GM12875 (cell line): ENCODE data around the gene MAGI1.

Experiments used
- H3K4me3 ChIP-seq: one replicate; pipeline ENCODE4 v1.5.1; 2011; ENCODE audit warnings: low read depth, low read length, control low read depth
- CTCF ChIP-seq: IDR thresholded peaks from 2 replicates; pipeline ENCODE4 v1.5.1; 2011; ENCODE audit warnings: low read depth, mild to moderate bottlenecking, control low read depth, inconsistent platforms, low read length, moderate library complexity, borderline replicate concordance; ENCODE audit not compliant: insufficient read depth

The MAGI1 gene

GRCh38 chr3:65413891-65414290, 624.8 kb downstream of the MAGI1 start:
- no peak overlapping the region for H3K4me3 ChIP-seq
- no peak for TF ChIP-seq CTCF

GRCh38 chr3:65412588-65412987, 626.1 kb downstream of the MAGI1 start:
- no peak for TF ChIP-seq CTCF

GRCh38 chr3:65411367-65411766, 627.4 kb downstream of the MAGI1 start:
- no peak overlapping the region for H3K4me3 ChIP-seq
- no peak for TF ChIP-seq CTCF

More at GRCh38 chr3:65412588-65412987, 626.1 kb downstream of the MAGI1 start:
- H3K4me3 ChIP-seq: no peak overlapping the region

GRCh38 chr3:65409176-65409569, 629.5 kb downstream of the MAGI1 start:
- TF ChIP-seq CTCF: no peak
- H3K4me3 ChIP-seq: no peak overlapping the region

- no peak for TF ChIP-seq CTCF
- no peak overlapping the region for H3K4me3 ChIP-seq
Measured at GRCh38 chr3:65408531-65409175, 630.1 kb downstream of the MAGI1 start.

GRCh38 chr3:65406470-65406869, 632.2 kb downstream of the MAGI1 start:
- H3K4me3 ChIP-seq: no peak overlapping the region
- TF ChIP-seq CTCF: no peak

- TF ChIP-seq CTCF: no peak
- H3K4me3 ChIP-seq: no peak overlapping the region
Measured at GRCh38 chr3:65402597-65402996, 636.1 kb downstream of the MAGI1 start.
